Activated CD8-positive, alpha-beta memory T cell treated with anti-CD3 and anti-CD28 coated beads for 36 hours (primary cell): ENCODE measurements around the gene RANBP2. TPM values are rescaled to one million over a fixed set of nuclear protein-coding genes. Genes with fewer than 3 reads are reported as not detected.

ENCODE experiments used
- CTCF ChIA-PET: fragments of 350-600 bp; sonication (Branson Sonifier 250); formaldehyde crosslinking; loops from one replicate; lab custom pipeline; 2021; ENCODE audit warnings: antibody characterized with exemption; lab: Charles Lee
- POLR2A ChIA-PET: fragments of 350-600 bp; sonication (Branson Sonifier 250); formaldehyde crosslinking; loops from one replicate; lab custom pipeline; 2021; ENCODE audit warnings: antibody characterized with exemption; lab: Charles Lee
- total RNA-seq, 2 experiments: library from RNA; stranded (reverse); gene quantifications; one replicate each; pipeline ENCODE4 v1.2.3, GENCODE V29; 2021

RANBP2 gene
- total RNA-seq, 2 experiments from 2014 or later, result 77.8 to 79.3 TPM

- CTCF ChIA-PET, result no interaction called here
These were observed 106.5 kb downstream of the RANBP2 start for GRCh38 chr2:108825736-108826135.

DNA sequence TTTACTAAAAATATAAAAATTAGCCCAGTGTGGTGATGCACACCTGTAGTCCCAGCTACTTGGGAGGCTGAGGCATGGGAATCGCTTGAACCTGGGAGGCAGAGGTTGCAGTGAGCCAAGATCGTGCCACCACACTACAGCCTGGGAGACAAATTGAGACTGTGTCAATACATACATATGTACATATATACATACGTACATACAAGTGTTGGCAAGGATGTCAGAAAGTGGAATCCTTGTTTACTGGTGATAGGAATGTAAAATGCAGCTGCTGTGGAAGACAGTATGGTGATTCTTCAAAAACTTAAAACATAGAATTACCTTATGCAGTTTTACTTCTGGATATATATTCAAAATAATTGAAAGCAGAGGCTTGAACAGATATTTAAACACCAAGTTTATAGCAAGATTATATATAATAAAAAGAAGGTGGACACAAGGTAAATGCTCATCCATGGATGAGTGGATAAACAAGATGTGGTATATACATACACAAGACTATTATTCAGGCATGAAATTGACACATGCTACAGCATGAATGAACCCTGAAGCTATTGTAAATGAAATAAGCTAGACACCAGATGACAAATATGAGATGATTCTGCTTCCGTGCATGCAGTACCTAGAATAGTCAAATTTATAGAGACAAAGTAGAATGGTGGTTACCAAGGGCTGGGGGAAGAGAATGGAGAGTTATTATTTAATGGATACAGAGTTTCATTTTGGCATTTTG, 110.5 kb downstream of the RANBP2 start:
- CTCF ChIA-PET, result no interaction called here
- POLR2A ChIA-PET, result no interaction called here

More at GRCh38 chr2:108825736-108826135, 106.5 kb downstream of the RANBP2 start:
- POLR2A ChIA-PET, result no interaction called here

DNA sequence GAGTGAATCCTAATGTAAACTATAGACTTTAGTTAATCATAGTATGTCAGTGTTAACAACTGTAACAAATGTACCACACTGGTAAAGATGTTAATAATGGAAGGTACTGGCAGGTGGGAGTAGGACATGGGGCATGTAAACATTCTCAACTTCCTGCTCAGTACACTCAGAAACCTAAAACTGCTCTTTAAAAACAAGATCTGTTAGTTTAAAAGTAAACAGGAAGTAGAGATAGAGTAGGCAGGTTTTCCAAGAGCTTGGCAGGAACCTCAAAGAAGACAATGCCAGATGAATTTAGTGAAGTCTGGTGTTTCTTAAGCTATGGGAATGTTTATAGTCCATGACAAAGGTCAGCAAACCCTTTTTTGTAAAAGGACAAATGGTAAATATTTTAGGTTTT, 113.9 kb downstream of the RANBP2 start:
- POLR2A ChIA-PET, result no interaction called here
- CTCF ChIA-PET, result no interaction called here

DNA sequence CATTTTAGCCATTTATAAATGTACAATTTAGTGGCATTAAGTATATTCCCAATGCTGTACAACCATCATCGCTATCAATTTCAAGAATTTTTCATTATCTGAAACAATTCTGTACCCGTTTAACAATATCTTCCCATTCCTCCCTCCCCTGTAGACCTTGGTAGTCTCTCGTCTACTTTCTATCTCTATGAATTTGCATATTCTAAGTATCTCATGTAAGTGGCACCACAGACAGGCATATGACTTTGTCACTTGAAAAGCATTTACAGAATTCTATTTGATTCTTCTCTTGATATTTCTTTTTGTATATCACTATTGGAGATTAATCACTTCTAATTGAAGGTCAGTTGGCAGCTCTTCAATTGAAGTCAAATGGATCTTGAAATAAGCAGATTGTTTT, 115.3 kb downstream of the RANBP2 start:
- POLR2A ChIA-PET, result interaction anchor here (0.6 kb wide), 1 partner anchor 222 kb away, joined by 4 read pairs; no protein-coding TSS in a partner anchor
- CTCF ChIA-PET, result no interaction called here

GRCh38 chr2:108835040-108835439, 115.8 kb downstream of the RANBP2 start:
- CTCF ChIA-PET, result no interaction called here
- POLR2A ChIA-PET, result interaction anchor here (0.6 kb wide), 1 partner anchor 223 kb away, joined by 4 read pairs; no protein-coding TSS in a partner anchor

Other genes starting within 250 kb of the RANBP2 start
- gene LIMS1, start 185.0 kb upstream of the RANBP2 start, total RNA-seq, result 10 to 100 TPM; 47.4 to 52.2 TPM
- gene CCDC138, start 67.3 kb downstream of the RANBP2 start, total RNA-seq, result 10 to 100 TPM; 14.0 to 16.0 TPM